Neural progenitor cell (in vitro differentiated cells): Measurements from ENCODE around the gene SPRED1. TPM values are rescaled to one million over a fixed set of nuclear protein-coding genes. Genes with fewer than 3 reads are reported as not detected.
"Not testable (repeated sequence)": the region's sequence is repeated elsewhere in the genome, so short reads cannot be mapped to it uniquely, and the experiment has no call there.

Experiments used
- DNase-seq: peaks from one replicate; pipeline ENCODE4 v3.0.0-alpha.2; 2016; ENCODE audit warnings: low spot score
- H2AFZ ChIP-seq: fragments of 200-600 bp; sonication (generic); replicated peaks from 2 replicates; pipeline ENCODE4 v1.6.1; 2016; ENCODE audit warnings: antibody characterized with exemption
- H3F3A ChIP-seq: fragments of 200-600 bp; sonication (generic); 2 replicates; pipeline ENCODE4 v1.6.1; 2016; ENCODE audit warnings: antibody characterized with exemption, low read depth
- H3K27ac ChIP-seq: fragments of 200-600 bp; sonication (generic); 2 replicates; pipeline ENCODE4 v1.5.1; 2016; ENCODE audit warnings: mild to moderate bottlenecking
- H3K27me3 ChIP-seq: fragments of 200-600 bp; sonication (generic); 2 replicates; pipeline ENCODE4 v1.6.1; 2016; ENCODE audit warnings: mild to moderate bottlenecking, moderate library complexity
- H3K36me3 ChIP-seq: fragments of 200-600 bp; sonication (generic); 2 replicates; pipeline ENCODE4 v1.5.1; 2016
- H3K4me1 ChIP-seq: fragments of 200-600 bp; sonication (generic); 2 replicates; pipeline ENCODE4 v1.6.1; 2016; ENCODE audit warnings: mixed run types
- H3K4me2 ChIP-seq: fragments of 200-600 bp; sonication (generic); 2 replicates; pipeline ENCODE4 v1.6.1; 2016
- H3K4me3 ChIP-seq: fragments of 200-600 bp; sonication (generic); 2 replicates; pipeline ENCODE4 v1.5.1; 2016
- H3K79me2 ChIP-seq: fragments of 200-600 bp; sonication (generic); 2 replicates; pipeline ENCODE4 v1.6.1; 2016; ENCODE audit warnings: low read depth
- H3K9ac ChIP-seq: fragments of 200-600 bp; sonication (generic); 2 replicates; pipeline ENCODE4 v1.6.1; 2016
- H3K9me3 ChIP-seq: fragments of 200-600 bp; sonication (generic); 2 replicates; pipeline ENCODE4 v1.5.1; 2016; ENCODE audit warnings: low read depth
- H4K20me1 ChIP-seq: fragments of 200-600 bp; sonication (generic); 2 replicates; pipeline ENCODE4 v1.6.1; 2016; ENCODE audit warnings: low read depth
- H3K27ac Mint-ChIP-seq: 3 replicates; pipeline ENCODE4 v1.8.0; 2021; ENCODE audit warnings: mixed read lengths
- H3K27me3 Mint-ChIP-seq: 2 replicates; pipeline ENCODE4 v1.8.0; 2022; ENCODE audit warnings: low read depth, mild to moderate bottlenecking, inconsistent platforms, moderate library complexity, mixed read lengths; ENCODE audit not compliant: insufficient read depth
- H3K36me3 Mint-ChIP-seq: 3 replicates; pipeline ENCODE4 v1.8.0; 2021; ENCODE audit warnings: mixed read lengths
- H3K4me1 Mint-ChIP-seq: 3 replicates; pipeline ENCODE4 v1.8.0; 2021; ENCODE audit warnings: mixed read lengths
- H3K4me3 Mint-ChIP-seq: 3 replicates; pipeline ENCODE4 v1.8.0; 2021; ENCODE audit warnings: mild to moderate bottlenecking, moderate library complexity, mixed read lengths
- H3K9me3 Mint-ChIP-seq: 3 replicates; pipeline ENCODE4 v1.8.0; 2020; ENCODE audit warnings: mixed read lengths
- CTCF ChIP-seq: fragments of 200-600 bp; sonication (generic); IDR thresholded peaks from 2 replicates; pipeline ENCODE4 v1.5.1; 2017; ENCODE audit warnings: antibody characterized with exemption, mild to moderate bottlenecking
- EZH2 ChIP-seq: fragments of 200-600 bp; sonication (generic); IDR thresholded peaks from 2 replicates; pipeline ENCODE4 v1.6.1; 2017; ENCODE audit warnings: antibody characterized with exemption, mild to moderate bottlenecking, moderate library complexity
- EZH2phosphoT487 ChIP-seq: fragments of 200-600 bp; sonication (generic); IDR thresholded peaks from 2 replicates; pipeline ENCODE4 v1.6.1; 2017; ENCODE audit warnings: antibody characterized with exemption
- total RNA-seq: library from RNA; depleted of rRNA; stranded (reverse); fragments of >200 nt; gene quantifications from 2 replicates; pipeline ENCODE4 v1.2.3, GENCODE V29; 2015; ENCODE audit warnings: low replicate concordance

The SPRED1 gene
- total RNA-seq, 1 donor from 2014 or later = 49.3 TPM

- peaks cover 100% of the 10 kb centered on the region for H3K79me2 ChIP-seq
- peaks cover 55% of the 10 kb centered on the region for H3K36me3 Mint-ChIP-seq
- no peak overlapping the region for H3K4me3 ChIP-seq
- no peaks in the 10 kb centered on the region for H3K4me1 Mint-ChIP-seq
- H3K9me3 ChIP-seq = no peaks in the 10 kb centered on the region
- H3K27me3 Mint-ChIP-seq = peaks cover 2% of the 10 kb centered on the region
- no peak overlapping the region for H3K9ac ChIP-seq
- no peak for DNase-seq
- H3K27ac Mint-ChIP-seq = no peak overlapping the region
- H2AFZ ChIP-seq = no peak overlapping the region
- H4K20me1 ChIP-seq = peaks cover 84% of the 10 kb centered on the region
- H3K9me3 Mint-ChIP-seq = peaks cover 26% of the 10 kb centered on the region
- no peak overlapping the region for H3K4me3 Mint-ChIP-seq
- H3K27ac ChIP-seq = no peak overlapping the region
- TF ChIP-seq EZH2 (no peak), CTCF (no peak), EZH2phosphoT487 (no peak)
- no peaks in the 10 kb centered on the region for H3K27me3 ChIP-seq
- no peak overlapping the region for H3K4me2 ChIP-seq
- peaks cover 2% of the 10 kb centered on the region for H3K4me1 ChIP-seq
- H3F3A ChIP-seq = no peaks in the 10 kb centered on the region
- H3K36me3 ChIP-seq = no peaks in the 10 kb centered on the region
Observed at GRCh38 chr15:38271144-38271543, 18.5 kb downstream of the SPRED1 start.

GRCh38 chr15:38271895-38272294, 19.3 kb downstream of the SPRED1 start:
- H3K27me3 ChIP-seq = no peaks in the 10 kb centered on the region
- no peak for TF ChIP-seq EZH2
- TF ChIP-seq EZH2phosphoT487 = no peak
- TF ChIP-seq CTCF = no peak
- H3K79me2 ChIP-seq = peaks cover 100% of the 10 kb centered on the region
- Mint-ChIP-seq H3K4me1 (no peaks in the 10 kb centered on the region), H3K36me3 (peaks cover 59% of the 10 kb centered on the region), H3K4me3 (no peak overlapping the region), H3K27me3 (peaks cover 2% of the 10 kb centered on the region), H3K27ac (no peak overlapping the region), H3K9me3 (peaks cover 30% of the 10 kb centered on the region)
- H4K20me1 ChIP-seq = peaks cover 84% of the 10 kb centered on the region
- peaks cover 5% of the 10 kb centered on the region for H3K36me3 ChIP-seq
- H3K9me3 ChIP-seq = no peaks in the 10 kb centered on the region
- DNase-seq = no peak
- no peak overlapping the region for H3K4me2 ChIP-seq
- no peak overlapping the region for H3K4me3 ChIP-seq
- H3K4me1 ChIP-seq = no peaks in the 10 kb centered on the region
- H2AFZ ChIP-seq = no peak overlapping the region
- no peak overlapping the region for H3K27ac ChIP-seq
- H3K9ac ChIP-seq = no peak overlapping the region
- H3F3A ChIP-seq = no peaks in the 10 kb centered on the region

- not testable (repeated sequence) for H3K4me3 ChIP-seq, H3K4me1 ChIP-seq, H3K36me3 ChIP-seq, H3K9ac ChIP-seq, H3K27ac ChIP-seq, H3K27me3 Mint-ChIP-seq, H3K4me2 ChIP-seq, DNase-seq, H3K27ac Mint-ChIP-seq, H3K4me3 Mint-ChIP-seq, H3K9me3 ChIP-seq, H2AFZ ChIP-seq, H3K4me1 Mint-ChIP-seq, H3F3A ChIP-seq, H3K27me3 ChIP-seq
- Histone ChIP-seq H3K79me2 (peaks cover 100% of the 10 kb centered on the region), H4K20me1 (peaks cover 84% of the 10 kb centered on the region)
- H3K36me3 Mint-ChIP-seq = peaks cover 64% of the 10 kb centered on the region
- peaks cover 35% of the 10 kb centered on the region for H3K9me3 Mint-ChIP-seq
Observed at GRCh38 chr15:38272431-38272830, 19.8 kb downstream of the SPRED1 start.

GRCh38 chr15:38274135-38274534, 21.5 kb downstream of the SPRED1 start:
- H3K27me3 Mint-ChIP-seq = peaks cover 4% of the 10 kb centered on the region
- H3K9me3 Mint-ChIP-seq = peaks cover 46% of the 10 kb centered on the region

More at GRCh38 chr15:38274135-38274534, 21.5 kb downstream of the SPRED1 start:
- H3K36me3 Mint-ChIP-seq = peaks cover 62% of the 10 kb centered on the region
- H3K27ac Mint-ChIP-seq = no peak overlapping the region
- H3K79me2 ChIP-seq = peaks cover 100% of the 10 kb centered on the region
- no peak overlapping the region for H3K4me2 ChIP-seq
- H3K4me1 Mint-ChIP-seq = no peaks in the 10 kb centered on the region
- H4K20me1 ChIP-seq = peaks cover 88% of the 10 kb centered on the region
- H3K4me3 Mint-ChIP-seq = no peak overlapping the region
- no peak overlapping the region for H3K27ac ChIP-seq
- no peaks in the 10 kb centered on the region for H3K4me1 ChIP-seq
- no peaks in the 10 kb centered on the region for H3K9me3 ChIP-seq
- H3K9ac ChIP-seq = no peak overlapping the region
- TF ChIP-seq EZH2phosphoT487 (no peak), CTCF (no peak), EZH2 (no peak)
- H3K4me3 ChIP-seq = no peak overlapping the region
- no peak for DNase-seq
- H3K36me3 ChIP-seq = peaks cover 5% of the 10 kb centered on the region
- no peaks in the 10 kb centered on the region for H3K27me3 ChIP-seq
- H3F3A ChIP-seq = no peaks in the 10 kb centered on the region
- H2AFZ ChIP-seq = no peak overlapping the region
